Measurements from ENCODE around the gene CC2D1A.

GRCh38 chr19:13957051-13957450, 51.0 kb downstream of the CC2D1A start:
- no peak for TF ChIP-seq CTCF (IDR thresholded peaks at IDR 0.05)
- TF ChIP-seq ZFX (IDR thresholded peaks at IDR 0.05; ENCODE audit: borderline replicate concordance), result no peak
